ENCODE data around the gene ENAH. TPM values are rescaled to one million over a fixed set of nuclear protein-coding genes. Genes with fewer than 3 reads are reported as not detected.

ENAH gene
- polyA plus RNA-seq, 1 experiment = 40.9 TPM

DNA sequence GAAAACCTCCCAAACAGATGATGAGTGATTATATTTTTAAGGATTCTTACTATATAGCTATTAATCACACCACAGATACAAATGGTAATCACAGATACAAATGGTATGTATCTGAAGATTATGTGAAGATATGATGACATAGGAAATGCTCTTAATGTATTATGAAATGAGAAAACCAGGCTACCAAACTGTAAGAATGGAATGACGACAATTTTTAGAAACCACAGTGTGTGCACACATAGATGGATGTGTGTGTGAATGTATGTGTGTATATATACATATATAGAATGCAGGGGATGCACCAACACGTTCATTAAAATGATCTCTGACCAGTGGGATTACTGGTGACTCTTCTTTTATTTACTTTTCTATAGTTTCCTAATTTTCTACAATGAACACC is 21.5 kb upstream of the ENAH start:
- DNase-seq (ENCODE audit: low read depth) = no peak
- POLR2A ChIA-PET = no interaction called here
- H3K36me3 ChIP-seq (ENCODE audit: control insufficient read depth, insufficient read depth, low read length) = no peaks in the 10 kb centered on the region
- no peaks in the 10 kb centered on the region for H3K27me3 ChIP-seq (ENCODE audit: control insufficient read depth, insufficient read depth, low read length)
- TF ChIP-seq, protein P1, sequence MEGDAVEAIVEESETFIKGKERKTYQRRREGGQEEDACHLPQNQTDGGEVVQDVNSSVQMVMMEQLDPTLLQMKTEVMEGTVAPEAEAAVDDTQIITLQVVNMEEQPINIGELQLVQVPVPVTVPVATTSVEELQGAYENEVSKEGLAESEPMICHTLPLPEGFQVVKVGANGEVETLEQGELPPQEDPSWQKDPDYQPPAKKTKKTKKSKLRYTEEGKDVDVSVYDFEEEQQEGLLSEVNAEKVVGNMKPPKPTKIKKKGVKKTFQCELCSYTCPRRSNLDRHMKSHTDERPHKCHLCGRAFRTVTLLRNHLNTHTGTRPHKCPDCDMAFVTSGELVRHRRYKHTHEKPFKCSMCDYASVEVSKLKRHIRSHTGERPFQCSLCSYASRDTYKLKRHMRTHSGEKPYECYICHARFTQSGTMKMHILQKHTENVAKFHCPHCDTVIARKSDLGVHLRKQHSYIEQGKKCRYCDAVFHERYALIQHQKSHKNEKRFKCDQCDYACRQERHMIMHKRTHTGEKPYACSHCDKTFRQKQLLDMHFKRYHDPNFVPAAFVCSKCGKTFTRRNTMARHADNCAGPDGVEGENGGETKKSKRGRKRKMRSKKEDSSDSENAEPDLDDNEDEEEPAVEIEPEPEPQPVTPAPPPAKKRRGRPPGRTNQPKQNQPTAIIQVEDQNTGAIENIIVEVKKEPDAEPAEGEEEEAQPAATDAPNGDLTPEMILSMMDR (IDR thresholded peaks at IDR 0.05; ENCODE audit: insufficient read depth, low read depth, low read length) = no peak
- no peak overlapping the region for H3K4me3 ChIP-seq (ENCODE audit: low read depth, low read length)
- CTCF ChIA-PET = interaction anchor here (1.3 kb wide), 1 partner anchor 12 kb away, joined by 6 read pairs; no protein-coding TSS in a partner anchor

DNA sequence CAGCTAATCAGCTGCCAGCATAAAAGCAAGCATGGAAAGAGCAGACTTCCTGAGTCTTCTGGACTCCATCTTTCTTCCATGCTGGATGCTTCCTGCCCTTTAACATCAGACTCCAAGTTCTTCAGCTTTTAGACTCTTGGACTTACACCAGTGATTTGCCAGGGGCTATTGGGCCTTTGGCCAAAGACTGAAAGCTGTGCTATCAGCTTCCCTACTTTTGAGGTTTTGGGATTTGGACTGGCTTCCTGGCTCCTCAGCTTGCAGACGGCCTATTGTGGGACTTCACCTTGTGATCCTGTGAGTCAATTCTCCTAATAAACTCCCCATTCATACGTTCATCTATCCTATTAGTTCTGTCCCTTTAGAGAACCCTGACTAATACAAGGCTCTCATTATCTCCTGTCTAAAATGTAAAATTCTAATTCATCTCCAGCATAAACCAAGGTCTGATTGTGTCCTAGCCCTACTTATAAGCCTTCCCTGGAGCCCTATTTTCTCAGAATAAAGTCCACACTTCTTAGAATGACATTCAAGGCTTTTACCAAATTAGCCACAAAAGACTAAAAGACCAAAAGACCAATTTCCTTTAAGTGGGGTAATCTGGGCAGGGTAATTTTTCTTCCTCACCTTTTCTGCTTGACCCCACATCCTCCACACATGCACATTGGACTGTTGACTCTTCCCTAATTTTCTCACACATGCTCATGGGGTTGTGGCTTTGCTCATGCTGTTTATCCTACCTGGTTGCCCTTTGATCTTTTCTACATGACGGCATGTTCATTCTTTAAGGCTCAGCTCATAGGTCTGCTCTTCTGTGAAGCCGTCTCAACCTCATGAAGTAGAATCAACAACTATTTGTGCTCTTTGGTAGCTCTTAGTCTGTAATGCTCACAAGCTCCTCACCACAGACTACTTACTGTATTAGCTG is 18.1 kb upstream of the ENAH start:
- H3K27me3 ChIP-seq (ENCODE audit: control insufficient read depth, insufficient read depth, low read length) = no peaks in the 10 kb centered on the region
- no peaks in the 10 kb centered on the region for H3K36me3 ChIP-seq (ENCODE audit: control insufficient read depth, insufficient read depth, low read length)
- ChIA-PET POLR2A (no interaction called here), CTCF (interaction anchor here (0.8 kb wide), 1 partner anchor 11 kb away, joined by 3 read pairs; no protein-coding TSS in a partner anchor)
- DNase-seq (ENCODE audit: low read depth) = no peak
- H3K4me3 ChIP-seq (ENCODE audit: low read depth, low read length) = no peak overlapping the region
- TF ChIP-seq, protein P1 (IDR thresholded peaks at IDR 0.05; ENCODE audit: insufficient read depth, low read depth, low read length) = no peak

DNA sequence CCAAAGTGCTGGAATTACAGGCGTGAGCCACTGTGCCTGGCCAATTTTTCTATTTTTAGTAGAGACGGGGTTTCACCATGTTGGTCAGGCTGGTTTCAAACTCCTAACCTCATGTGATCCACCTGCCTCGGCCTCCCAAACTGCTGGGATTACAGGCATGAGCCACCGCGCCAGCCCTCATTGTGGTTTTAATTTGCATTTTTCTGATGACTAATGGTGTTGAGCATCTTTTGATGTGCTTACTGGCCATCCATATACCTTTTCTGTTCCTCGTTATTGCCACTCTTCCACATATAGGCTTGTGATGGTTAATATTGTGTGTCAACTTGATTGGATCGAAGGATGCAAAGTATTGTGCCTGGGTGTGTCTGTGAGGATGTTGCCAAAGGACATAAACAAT is 17.4 kb upstream of the ENAH start:
- H3K36me3 ChIP-seq (ENCODE audit: control insufficient read depth, insufficient read depth, low read length) = no peaks in the 10 kb centered on the region
- no peak for DNase-seq (ENCODE audit: low read depth)
- CTCF ChIA-PET = no interaction called here
- H3K4me3 ChIP-seq (ENCODE audit: low read depth, low read length) = no peak overlapping the region
- TF ChIP-seq, protein P1 (IDR thresholded peaks at IDR 0.05; ENCODE audit: insufficient read depth, low read depth, low read length) = no peak
- POLR2A ChIA-PET = no interaction called here
- no peaks in the 10 kb centered on the region for H3K27me3 ChIP-seq (ENCODE audit: control insufficient read depth, insufficient read depth, low read length)

DNA sequence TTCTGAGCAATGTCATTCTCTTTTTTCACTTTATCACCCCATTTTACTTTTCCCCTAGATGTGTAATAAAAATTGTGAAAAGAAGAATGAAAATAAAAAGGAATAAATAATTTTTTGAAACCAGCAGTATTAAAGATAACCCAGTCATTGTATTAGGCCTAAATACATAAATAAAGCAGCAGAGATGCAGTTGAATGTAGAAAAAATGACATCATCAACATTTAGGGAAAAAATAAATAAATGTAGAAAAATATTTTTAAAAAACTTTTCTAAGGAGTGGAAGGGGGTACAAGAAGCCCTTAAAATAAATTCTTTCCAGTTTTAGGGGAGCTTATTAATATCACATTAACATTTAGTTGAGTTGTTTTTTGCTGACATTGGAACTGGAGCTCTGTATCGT is 15.3 kb upstream of the ENAH start:
- POLR2A ChIA-PET = no interaction called here
- H3K36me3 ChIP-seq (ENCODE audit: control insufficient read depth, insufficient read depth, low read length) = no peaks in the 10 kb centered on the region
- CTCF ChIA-PET = no interaction called here
- no peaks in the 10 kb centered on the region for H3K27me3 ChIP-seq (ENCODE audit: control insufficient read depth, insufficient read depth, low read length)
- TF ChIP-seq, protein P1 (IDR thresholded peaks at IDR 0.05; ENCODE audit: insufficient read depth, low read depth, low read length) = no peak
- no peak for DNase-seq (ENCODE audit: low read depth)
- H3K4me3 ChIP-seq (ENCODE audit: low read depth, low read length) = no peak overlapping the region

DNA sequence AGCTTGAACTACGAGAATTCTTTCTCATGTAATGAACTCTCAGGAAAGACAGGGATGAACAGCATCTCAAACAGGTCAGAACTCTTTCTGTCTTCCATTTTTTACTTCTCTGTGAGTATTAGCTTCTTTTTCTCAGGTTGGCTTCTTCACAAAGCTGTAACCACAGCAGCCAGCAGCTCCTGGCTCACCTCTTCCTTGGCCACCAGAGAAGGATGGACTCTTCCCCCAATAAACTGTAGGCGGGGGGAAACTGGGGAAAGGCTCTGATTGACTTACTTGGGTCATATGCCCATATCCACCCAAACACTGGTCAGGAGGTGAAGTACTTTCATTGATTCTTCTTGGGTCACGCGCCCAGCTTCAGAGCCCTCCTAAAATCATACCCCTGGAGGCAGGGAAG is 14.4 kb upstream of the ENAH start:
- CTCF ChIA-PET = interaction anchor here (0.8 kb wide), 1 partner anchor 104 kb away, joined by 3 read pairs; no protein-coding TSS in a partner anchor
- TF ChIP-seq, protein P1 (IDR thresholded peaks at IDR 0.05; ENCODE audit: insufficient read depth, low read depth, low read length) = no peak
- Histone ChIP-seq H3K4me3 (ENCODE audit: low read depth, low read length) (no peak overlapping the region), H3K27me3 (ENCODE audit: control insufficient read depth, insufficient read depth, low read length) (no peaks in the 10 kb centered on the region), H3K36me3 (ENCODE audit: control insufficient read depth, insufficient read depth, low read length) (no peaks in the 10 kb centered on the region)
- DNase-seq (ENCODE audit: low read depth) = no peak
- POLR2A ChIA-PET = no interaction called here

All from BJ (cell line).